HG03039 (cell line): ENCODE data around the gene WHRN.

ENCODE experiments used
- ATAC-seq: cut with Tn5 transposase; IDR thresholded peaks from one replicate; pipeline ENCODE4 v1.9.1; 2021; ENCODE audit warnings: mild to moderate bottlenecking, moderate library complexity; ENCODE audit not compliant: unreplicated experiment

WHRN gene

GRCh38 chr9:114505187-114506081, at the start of gene WHRN:
Gene WHRN, minus strand, starts transcription at chr9:114505473. Its CDS starts 672 bp downstream, at chr9:114504801.
- peak; percentile 75 for ATAC-seq

DNA sequence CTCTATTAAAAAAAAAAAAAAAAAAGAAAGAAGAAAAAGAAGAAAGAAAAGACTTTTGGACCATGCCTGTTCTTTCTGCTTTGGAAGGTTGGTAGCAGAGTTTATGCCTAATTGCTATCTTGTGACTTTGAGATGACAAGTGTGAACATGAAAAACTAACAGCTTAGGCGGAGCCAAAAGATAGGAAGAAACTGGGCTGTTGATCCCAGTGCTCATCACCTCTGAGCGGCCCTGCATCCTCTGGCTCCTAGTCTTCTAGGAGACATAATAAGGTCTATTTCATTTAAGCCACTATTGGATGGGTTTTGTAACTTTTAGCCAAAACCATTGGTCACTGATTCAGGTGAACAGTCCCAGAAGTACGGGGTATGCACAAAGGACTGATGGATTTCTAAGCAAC, 47.9 kb upstream of the WHRN start:
- no peak for ATAC-seq

DNA sequence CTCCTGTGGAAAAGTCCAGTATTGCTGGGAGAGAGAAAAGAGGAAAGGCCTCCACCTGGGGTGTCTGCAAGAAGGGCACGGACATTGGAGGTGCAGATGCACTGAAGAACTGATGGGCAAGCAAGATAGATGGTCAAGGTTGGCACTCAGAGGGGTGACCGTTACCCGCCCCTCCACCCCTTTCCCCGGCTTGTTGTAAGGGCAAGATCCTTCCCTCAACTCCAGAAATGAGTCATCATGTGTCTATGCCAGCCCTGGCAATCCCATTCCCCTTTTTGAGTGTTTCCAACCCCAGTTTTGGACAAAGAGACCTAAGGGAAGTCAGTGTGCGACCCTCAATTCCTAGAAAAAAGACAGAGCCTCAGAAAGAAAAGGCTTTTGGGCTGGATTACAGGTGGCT, 47.4 kb upstream of the WHRN start:
- ATAC-seq = no peak

- no peak for ATAC-seq
These were observed 46.7 kb upstream of the WHRN start for GRCh38 chr9:114551750-114552685.

GRCh38 chr9:114549697-114550330, 44.5 kb upstream of the WHRN start:
- ATAC-seq = no peak

- no peak for ATAC-seq
These were observed 41.6 kb upstream of the WHRN start for GRCh38 chr9:114546851-114547250.

GRCh38 chr9:114545055-114545454, 39.8 kb upstream of the WHRN start:
- ATAC-seq = no peak

GRCh38 chr9:114539701-114540380, 34.6 kb upstream of the WHRN start:
- ATAC-seq = no peak

DNA sequence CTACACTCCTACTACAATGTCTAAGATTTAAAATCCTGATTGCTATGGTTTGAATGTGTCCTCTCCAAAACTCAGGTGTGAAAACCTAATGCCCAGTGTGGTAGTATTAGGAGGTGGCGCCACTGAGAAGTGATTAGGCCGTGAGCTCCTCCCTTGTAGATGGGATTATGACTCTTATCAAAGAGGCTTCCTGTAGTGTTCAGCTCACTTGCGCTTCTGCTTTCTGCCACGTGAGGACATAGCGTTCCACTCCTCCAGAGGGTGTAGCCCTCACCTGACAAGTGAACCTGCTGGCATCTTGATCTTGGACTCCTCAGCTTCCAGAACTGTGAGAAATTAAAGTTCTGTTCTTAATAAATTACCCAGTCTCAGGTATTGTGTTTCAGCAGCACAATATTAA, 33.0 kb upstream of the WHRN start:
- no peak for ATAC-seq

DNA sequence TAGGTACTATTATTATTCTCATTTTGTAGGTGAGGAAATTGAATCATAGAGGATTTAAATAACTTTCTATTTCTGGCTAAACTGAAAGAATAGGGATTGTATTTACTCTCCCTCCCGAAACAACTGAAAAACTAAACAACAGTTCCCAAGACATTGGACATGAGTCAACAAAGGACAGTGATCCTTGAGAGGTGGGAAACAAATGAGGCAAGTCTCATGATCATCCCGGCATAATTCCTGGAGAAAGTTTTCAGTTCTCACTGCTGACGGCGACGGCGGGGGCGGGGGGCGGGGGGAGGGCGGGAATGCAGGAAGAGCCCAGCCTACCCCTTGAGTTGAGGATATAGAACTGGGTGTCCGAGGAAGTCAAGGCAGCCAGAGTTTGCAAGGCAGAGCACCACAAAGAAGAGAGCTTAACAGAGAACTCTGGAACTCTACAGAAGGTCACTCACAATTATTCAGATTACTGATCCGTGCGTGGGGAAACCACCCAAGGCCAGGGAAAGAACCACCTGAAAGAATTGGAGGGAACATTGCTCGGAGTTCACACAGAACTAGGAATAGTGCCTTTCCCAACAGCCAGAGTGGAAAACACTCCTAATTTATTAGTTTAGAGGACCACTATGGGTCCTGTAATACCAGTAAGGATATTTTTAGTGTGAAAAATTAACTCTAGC, 27.4 kb upstream of the WHRN start:
- no peak for ATAC-seq

GRCh38 chr9:114529285-114529684, 24.0 kb upstream of the WHRN start:
- no peak for ATAC-seq

- no peak for ATAC-seq
These were observed 21.5 kb upstream of the WHRN start for GRCh38 chr9:114526807-114527206.

DNA sequence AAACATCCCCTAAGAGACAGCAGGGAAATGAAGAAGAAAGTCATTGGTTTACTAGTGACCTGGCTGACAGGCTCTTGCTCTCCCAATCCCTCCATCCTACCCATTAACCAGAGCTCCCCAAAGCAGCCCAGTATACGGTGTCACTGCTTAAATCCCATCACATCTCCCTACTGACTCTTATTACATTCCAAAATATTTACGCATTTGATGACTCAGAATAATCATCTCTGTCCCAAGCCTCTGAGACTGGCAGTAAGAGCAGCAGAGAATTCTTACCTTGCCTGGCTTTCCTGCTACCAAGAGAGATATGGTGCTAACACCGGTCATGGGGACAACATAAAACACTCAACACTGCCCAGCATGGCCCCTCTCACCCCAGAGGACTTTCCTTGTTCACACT, 20.2 kb upstream of the WHRN start:
- no peak for ATAC-seq

- no peak for ATAC-seq
These were observed 19.0 kb upstream of the WHRN start for GRCh38 chr9:114524247-114524681.

DNA sequence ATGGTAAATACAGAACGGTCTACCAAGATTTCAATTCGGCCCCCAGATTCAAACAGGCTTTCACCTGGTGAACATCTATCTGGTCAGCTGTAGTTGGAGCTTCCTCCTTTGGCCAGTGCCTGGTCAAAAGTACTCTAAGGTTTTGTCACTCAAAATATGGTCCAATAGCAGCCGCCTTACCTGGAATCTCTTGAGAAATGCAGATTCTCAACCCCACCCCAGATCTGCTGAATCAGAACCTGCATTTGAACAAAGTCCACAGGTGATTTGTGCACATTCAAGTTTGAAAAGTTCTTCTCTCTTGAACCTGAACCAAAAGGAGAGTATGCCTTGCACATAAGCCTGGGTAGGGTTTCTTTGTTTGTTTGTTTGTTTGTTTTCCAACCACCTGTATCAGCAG, 17.6 kb upstream of the WHRN start:
- ATAC-seq = no peak

- ATAC-seq = no peak
These were observed 17.0 kb upstream of the WHRN start for GRCh38 chr9:114522286-114522685.

DNA sequence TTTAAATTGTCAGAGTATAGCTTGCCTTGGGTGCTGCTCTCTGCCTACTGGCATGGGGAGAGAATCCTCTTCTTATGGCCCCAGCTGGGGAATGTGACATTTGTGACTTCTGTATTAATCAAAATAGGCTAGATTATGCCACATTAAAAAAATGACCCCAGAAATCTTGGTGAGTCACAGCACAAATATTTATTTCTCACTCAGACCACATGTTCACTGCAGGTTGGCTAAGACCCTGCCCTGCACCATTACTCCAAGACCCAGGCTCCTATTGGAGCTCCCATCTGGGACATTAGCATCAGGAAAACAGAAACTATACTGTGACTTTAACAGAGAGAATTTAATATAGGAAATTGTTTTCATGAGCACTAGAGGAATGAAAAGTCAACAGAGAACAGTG, 16.6 kb upstream of the WHRN start:
- no peak for ATAC-seq

DNA sequence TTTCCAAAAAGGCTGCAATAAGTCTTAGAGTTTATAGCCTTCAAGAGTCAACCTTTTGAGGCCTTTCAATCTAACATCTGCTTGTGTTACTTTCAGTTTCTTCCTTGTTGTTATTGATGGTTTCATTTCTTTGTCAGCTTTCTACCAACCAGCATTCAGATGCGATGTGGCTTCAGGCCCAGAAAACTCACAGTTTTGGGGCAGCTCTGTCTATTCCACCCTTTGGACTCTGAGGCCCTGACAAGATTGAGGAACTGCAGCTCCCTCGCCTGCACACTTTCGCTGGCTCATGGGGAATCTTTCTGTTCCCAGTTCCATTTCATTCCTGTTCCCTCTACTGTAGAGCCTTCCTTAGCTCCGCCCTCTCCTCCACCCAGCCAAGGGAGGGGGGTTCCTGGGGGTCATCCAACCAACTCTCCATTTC, 13.3 kb upstream of the WHRN start:
- ATAC-seq = no peak

DNA sequence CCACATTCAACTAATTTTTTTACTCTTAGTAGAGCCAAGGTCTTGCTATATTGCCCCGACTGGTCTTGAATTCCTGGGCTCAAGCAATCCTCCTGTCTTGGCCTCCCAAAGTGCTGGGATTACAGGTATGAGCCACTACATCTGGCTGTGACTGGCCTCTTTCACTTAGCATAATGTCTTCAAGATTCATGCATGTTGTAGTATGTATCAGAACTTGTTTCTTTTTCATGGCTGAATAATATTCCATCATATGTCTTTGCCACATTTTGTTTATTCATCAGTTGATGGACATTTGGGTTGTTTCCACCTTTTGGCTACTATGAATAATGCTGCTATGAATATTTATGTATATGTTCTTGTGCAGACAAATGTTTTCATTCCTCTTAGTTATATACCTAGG, 12.8 kb upstream of the WHRN start:
- no peak for ATAC-seq

- ATAC-seq = no peak
These were observed 11.6 kb upstream of the WHRN start for GRCh38 chr9:114516913-114517312.
